DMS153 treated with DMSO at 0.1 percent for 48 hours (cell line): ENCODE data around the gene NAV1.

Source experiments
- DNase-seq: peaks from one replicate; lab custom pipeline; 2025; ENCODE audit not compliant: unreplicated experiment; lab: John Stamatoyannopoulos, UW

NAV1 gene

GRCh38 chr1:201585901-201586300, 47.0 kb downstream of the NAV1 start:
- no peak for DNase-seq

GRCh38 chr1:201586806-201587205, 47.9 kb downstream of the NAV1 start:
- no peak for DNase-seq

DNA sequence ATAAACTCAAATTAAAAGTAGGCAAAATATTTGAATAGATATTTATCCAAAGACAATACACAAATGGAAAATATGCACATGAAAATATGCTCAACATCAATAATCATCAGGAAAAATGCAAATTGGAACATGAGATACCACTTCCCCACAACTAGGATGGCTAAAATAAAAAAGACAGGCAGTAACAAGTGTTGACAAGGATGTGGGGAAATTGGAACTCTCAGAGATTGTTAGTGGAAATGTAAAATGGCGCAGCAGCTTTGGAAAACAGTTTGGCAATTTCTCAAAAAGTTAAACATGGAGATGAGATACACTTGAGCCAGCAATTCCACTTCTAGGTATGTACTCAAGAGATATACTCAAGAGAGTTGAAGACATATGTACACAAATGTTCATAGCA, 48.8 kb downstream of the NAV1 start:
- DNase-seq = no peak
